ENCODE results near the gene AAK1. TPM values are rescaled to one million over a fixed set of nuclear protein-coding genes. Genes with fewer than 3 reads are reported as not detected.
A peak's percentile ranks its signal among the peaks of the same experiment; 100 is the strongest.

The AAK1 gene
- total RNA-seq, 3 donors from 2014 or later = 37.9 to 54.0 (median 44.9) TPM

DNA sequence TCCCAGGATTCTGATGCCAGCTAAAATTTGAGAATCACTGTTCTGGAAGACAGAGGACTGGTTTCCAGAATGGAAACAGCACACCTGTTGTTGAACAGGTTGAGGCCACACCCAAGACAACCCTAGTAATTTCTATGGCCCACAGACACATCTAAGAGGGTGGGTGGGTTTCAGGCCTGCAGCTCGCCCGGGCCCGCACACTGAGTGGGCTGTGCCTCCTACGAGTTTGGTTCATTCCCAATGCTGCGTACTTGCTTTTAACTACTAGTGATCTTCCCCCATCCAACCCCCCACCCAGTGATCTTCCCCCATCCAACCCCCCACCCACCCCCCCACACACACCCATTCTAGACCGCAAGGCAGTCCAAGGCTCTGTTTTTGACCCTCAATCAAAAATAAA is 205.0 kb downstream of the AAK1 start:
- Histone ChIP-seq H3K36me3 (no peaks in the 10 kb centered on the region), H3K27ac (peak overlapping the region; percentile 96 to 98)
- TF ChIP-seq POLR2AphosphoS5 (IDR thresholded peaks at IDR 0.05) (no peak), CTCF (IDR thresholded peaks at IDR 0.05) (no peak), POLR2A (IDR thresholded peaks at IDR 0.05) (no peak)

DNA sequence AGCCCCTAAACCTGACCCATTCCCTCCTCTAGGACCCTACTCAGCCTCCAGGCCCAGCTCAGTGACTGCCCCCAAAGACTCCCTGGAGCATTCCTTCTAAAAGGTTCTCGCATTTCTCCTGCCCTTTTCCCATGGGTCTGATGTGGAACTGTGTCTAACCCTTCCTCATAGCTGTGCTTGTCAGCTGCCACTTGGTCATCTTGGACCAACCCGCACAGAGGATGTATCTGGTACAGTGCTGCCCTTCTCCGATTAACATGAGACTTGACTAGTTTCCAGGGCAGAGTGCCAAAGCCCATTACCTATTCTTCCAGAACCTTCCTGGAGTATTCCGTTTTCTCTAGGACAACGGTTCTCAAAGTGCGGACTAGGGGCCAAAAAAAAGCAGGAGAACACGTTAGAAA is 205.8 kb downstream of the AAK1 start:
- H3K9me3 ChIP-seq = no peaks in the 10 kb centered on the region
- intact Hi-C loops (cut with DNase I; ENCODE audit: low total_unique reads) = no loop called here
- no peaks in the 10 kb centered on the region for H3K36me3 ChIP-seq
- H3K4me1 ChIP-seq = no peaks in the 10 kb centered on the region
- H3K4me3 ChIP-seq = peak overlapping the region; percentile 74 to 92 (median 79)
- TF ChIP-seq POLR2A (IDR thresholded peaks at IDR 0.05) (no peak), POLR2AphosphoS5 (IDR thresholded peaks at IDR 0.05) (no peak), CTCF (IDR thresholded peaks at IDR 0.05) (no peak)
- DNase-seq (ENCODE audit: low spot score in 2 of 2) = peak in 1 of 2 donors; percentile 61
- peak overlapping the region; percentile 96 to 98 for H3K27ac ChIP-seq
- H3K27me3 ChIP-seq = no peaks in the 10 kb centered on the region

More for the DNA sequence above, 205.0 kb downstream of the AAK1 start:
- H3K4me1 ChIP-seq = no peaks in the 10 kb centered on the region
- no peaks in the 10 kb centered on the region for H3K27me3 ChIP-seq
- no peak overlapping the region for H3K4me3 ChIP-seq
- DNase-seq (ENCODE audit: low spot score in 2 of 2) = no peak
- no peaks in the 10 kb centered on the region for H3K9me3 ChIP-seq
- intact Hi-C loops (cut with DNase I; ENCODE audit: low total_unique reads) = no loop called here

DNA sequence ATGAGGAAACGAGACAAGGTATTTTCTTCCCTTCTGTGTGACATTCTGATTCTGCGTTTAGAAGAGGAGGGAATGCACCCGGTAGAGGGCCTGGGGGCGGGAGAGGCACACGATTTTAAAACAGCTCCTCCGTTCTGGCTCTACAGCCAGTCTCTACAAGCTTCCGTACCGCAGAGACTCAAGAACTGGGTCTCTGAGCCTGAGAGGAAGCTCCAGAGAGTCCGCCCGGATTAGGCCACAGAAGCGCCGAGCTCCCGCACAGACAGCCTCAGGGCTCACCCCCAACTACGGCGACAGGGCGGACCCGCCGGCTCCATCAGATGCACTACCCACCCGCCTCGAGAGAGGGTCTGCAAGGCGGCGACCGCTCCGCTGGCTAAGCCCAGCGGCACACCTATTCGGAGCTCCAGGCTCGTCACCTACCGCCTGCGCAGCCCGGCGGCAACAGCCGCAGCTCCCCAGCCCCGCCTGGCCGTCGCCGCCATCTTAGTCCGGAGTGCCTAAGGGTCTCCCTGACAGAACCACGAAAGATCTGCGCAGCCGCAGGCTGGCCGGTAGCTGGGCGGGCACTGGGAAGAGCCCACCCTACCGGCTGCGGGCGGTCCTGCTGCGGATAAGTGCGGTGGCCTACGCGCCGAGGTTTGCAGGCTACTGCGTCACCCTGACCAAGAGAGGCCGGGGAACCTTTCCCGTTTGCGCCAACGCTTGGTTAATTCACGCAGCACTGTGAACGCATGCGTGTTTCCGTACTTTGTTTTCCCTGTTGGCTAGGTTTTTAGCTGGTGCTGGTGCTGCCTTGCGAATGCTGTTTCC is 206.4 kb downstream of the AAK1 start, which contains the start of gene NFU1:
Gene NFU1 (minus strand): TSS at position 498 of the 813 bp plus-strand sequence. CDS start 13 bp downstream, at position 485.
- intact Hi-C loops (cut with DNase I; ENCODE audit: low total_unique reads) = no loop called here
- Histone ChIP-seq H3K27ac (peak within 1 kb of the TSS; percentile 96 to 98), H3K4me1 (no peaks in the 10 kb centered on the region), H3K9me3 (no peaks in the 10 kb centered on the region), H3K4me3 (peak within 1 kb of the TSS; percentile 74 to 92 (median 79)), H3K36me3 (no peaks in the 10 kb centered on the region), H3K27me3 (no peaks in the 10 kb centered on the region)
- TF ChIP-seq POLR2AphosphoS5 (IDR thresholded peaks at IDR 0.05) (peak; percentile 64 to 77 (median 64)), POLR2A (IDR thresholded peaks at IDR 0.05) (peak; percentile 41), CTCF (IDR thresholded peaks at IDR 0.05) (peak; percentile 61 to 71 (median 64))
- DNase-seq (ENCODE audit: low spot score in 2 of 2) = peak; percentile 77 to 84

DNA sequence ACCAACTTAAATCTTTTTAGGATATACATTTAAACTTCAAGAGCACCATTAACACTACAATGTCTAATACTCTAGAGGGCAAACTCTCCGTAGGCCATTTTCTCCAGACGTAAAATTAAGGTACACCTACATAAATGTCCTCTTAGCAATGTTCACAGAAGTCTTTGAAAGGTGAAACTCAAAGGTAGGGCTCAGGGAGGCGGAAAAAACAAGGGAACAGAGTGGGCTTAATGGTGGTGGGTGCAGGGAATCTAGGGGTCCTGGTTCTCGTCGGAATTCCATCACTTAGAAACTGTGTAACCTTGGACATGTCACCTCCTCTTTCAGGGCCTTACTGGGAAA is 207.0 kb downstream of the AAK1 start:
- H3K27me3 ChIP-seq = no peaks in the 10 kb centered on the region
- H3K36me3 ChIP-seq = no peaks in the 10 kb centered on the region
- no peaks in the 10 kb centered on the region for H3K4me1 ChIP-seq
- intact Hi-C loops (cut with DNase I; ENCODE audit: low total_unique reads) = no loop called here
- TF ChIP-seq CTCF (IDR thresholded peaks at IDR 0.05) (no peak), POLR2A (IDR thresholded peaks at IDR 0.05) (no peak), POLR2AphosphoS5 (IDR thresholded peaks at IDR 0.05) (no peak)
- no peaks in the 10 kb centered on the region for H3K9me3 ChIP-seq
- H3K4me3 ChIP-seq = peak overlapping the region; percentile 74 to 92 (median 79)
- peak overlapping the region; percentile 96 to 98 for H3K27ac ChIP-seq
- DNase-seq (ENCODE audit: low spot score in 2 of 2) = no peak

- intact Hi-C loops (cut with DNase I; ENCODE audit: low total_unique reads) = no loop called here
- no peak overlapping the region for H3K27ac ChIP-seq
These were observed 208.8 kb downstream of the AAK1 start for GRCh38 chr2:69434753-69435152.

More at GRCh38 chr2:69434753-69435152, 208.8 kb downstream of the AAK1 start:
- TF ChIP-seq CTCF (IDR thresholded peaks at IDR 0.05) (no peak), POLR2A (IDR thresholded peaks at IDR 0.05) (no peak), POLR2AphosphoS5 (IDR thresholded peaks at IDR 0.05) (no peak)
- Histone ChIP-seq H3K36me3 (no peaks in the 10 kb centered on the region), H3K4me3 (no peak overlapping the region), H3K27me3 (no peaks in the 10 kb centered on the region), H3K4me1 (no peaks in the 10 kb centered on the region), H3K9me3 (no peaks in the 10 kb centered on the region)
- no peak for DNase-seq (ENCODE audit: low spot score in 2 of 2)

All from breast epithelium (tissue), 4 donors.